ENCODE results near the gene SMAD9. TPM values are rescaled to one million over a fixed set of nuclear protein-coding genes. Genes with fewer than 3 reads are reported as not detected.

Gene SMAD9
- 11.5 TPM for total RNA-seq

DNA sequence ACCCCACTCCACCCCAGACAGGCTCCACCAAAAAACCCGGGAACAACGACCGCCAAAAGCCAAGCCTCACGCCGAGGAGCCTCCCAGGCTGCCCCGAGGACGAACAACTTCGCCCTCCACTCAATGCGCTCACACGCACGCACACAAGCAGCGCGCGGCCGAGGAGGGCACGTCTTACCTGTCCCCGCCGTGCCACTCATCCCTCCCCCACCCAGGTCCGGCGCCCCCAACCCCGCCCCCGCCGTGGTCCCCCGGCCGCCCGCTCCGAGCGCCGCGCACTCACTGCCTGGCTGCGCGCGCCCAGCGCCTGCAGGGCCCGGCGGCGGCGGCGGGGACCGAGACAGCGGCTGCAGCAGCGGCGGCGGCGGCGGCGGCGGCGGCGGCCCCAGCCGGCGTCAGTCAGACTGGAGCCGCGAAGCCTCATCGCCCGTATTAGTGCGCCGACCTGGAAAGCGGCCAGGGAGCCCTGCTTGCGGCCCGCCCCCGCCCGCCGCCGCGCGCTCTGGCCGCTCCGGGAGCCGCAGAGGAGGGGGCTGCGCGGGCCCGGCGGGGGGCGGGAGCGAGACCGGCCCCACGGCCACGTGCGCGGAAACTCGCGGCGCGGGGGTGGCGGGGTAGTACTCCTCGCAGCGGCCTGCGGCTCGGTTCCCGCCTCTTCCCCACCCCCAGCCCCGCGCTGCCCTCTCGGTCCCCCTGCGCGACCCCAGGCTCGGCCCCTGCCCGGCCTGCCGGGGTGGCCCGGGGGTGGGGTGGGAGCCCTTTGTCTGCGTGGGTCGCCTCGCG, at the start of gene SMAD9:
Gene SMAD9 (minus strand): TSS at position 406 of the 783 bp plus-strand sequence. CDS start 40,549 bp downstream, outside the sequence.
- Histone ChIP-seq H3K9me3 (ENCODE audit: control insufficient read depth in 3 of 3, low read length in 3 of 3) (no peaks in the 10 kb centered on the region), H3K4me3 (ENCODE audit: low read length in 3 of 3) (peak within 1 kb of the TSS; percentile 75 to 84 (median 75)), H3K9ac (ENCODE audit: low read depth in 1 of 3, low read length in 3 of 3) (peak within 1 kb of the TSS; percentile 72 to 81 (median 77)), H3K27me3 (ENCODE audit: control insufficient read depth in 3 of 3, insufficient read depth in 3 of 3, low read length in 3 of 3) (no peaks in the 10 kb centered on the region), H3K36me3 (ENCODE audit: control insufficient read depth in 3 of 3, insufficient read depth in 3 of 3, low read length in 3 of 3) (no peaks in the 10 kb centered on the region), H3K27ac (ENCODE audit: low read depth, low read length) (peak within 1 kb of the TSS; percentile 39), H3K4me1 (ENCODE audit: control insufficient read depth in 3 of 3, insufficient read depth in 3 of 3, low read length in 3 of 3) (peaks cover 5 to 22% (median 10%) of the 10 kb centered on the region in 3 donors)

- no peak overlapping the region for H3K9ac ChIP-seq (ENCODE audit: low read depth in 1 of 3, low read length in 3 of 3)
- no peaks in the 10 kb centered on the region for H3K9me3 ChIP-seq (ENCODE audit: control insufficient read depth in 3 of 3, low read length in 3 of 3)
- peaks cover 15 to 39% (median 36%) of the 10 kb centered on the region in 3 donors for H3K36me3 ChIP-seq (ENCODE audit: control insufficient read depth in 3 of 3, insufficient read depth in 3 of 3, low read length in 3 of 3)
- H3K4me3 ChIP-seq (ENCODE audit: low read length in 3 of 3), result no peak overlapping the region
- H3K4me1 ChIP-seq (ENCODE audit: control insufficient read depth in 3 of 3, insufficient read depth in 3 of 3, low read length in 3 of 3), result no peaks in the 10 kb centered on the region
- no peaks in the 10 kb centered on the region for H3K27me3 ChIP-seq (ENCODE audit: control insufficient read depth in 3 of 3, insufficient read depth in 3 of 3, low read length in 3 of 3)
- H3K27ac ChIP-seq (ENCODE audit: low read depth, low read length), result no peak overlapping the region
These were observed 46.4 kb upstream of the SMAD9 start for GRCh38 chr13:36966404-36966803.

DNA sequence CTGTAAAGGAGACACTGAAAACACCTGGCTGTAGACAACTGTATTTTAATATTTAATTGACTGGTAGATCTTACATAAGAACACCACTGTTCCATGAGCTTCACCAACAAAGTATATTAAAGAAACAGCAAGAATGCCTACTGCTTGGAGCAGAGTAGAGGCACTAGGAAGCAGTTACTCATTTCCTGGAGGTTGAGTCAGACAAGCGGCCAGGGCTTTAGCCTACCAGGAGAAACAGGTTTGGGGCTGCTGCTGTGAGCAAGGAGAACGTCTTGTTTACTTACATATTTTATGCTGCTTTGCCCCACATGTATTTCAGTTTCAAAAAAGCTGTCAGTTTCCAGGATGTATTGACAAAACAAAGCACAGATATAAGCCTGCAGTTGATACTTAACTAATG, 45.7 kb upstream of the SMAD9 start:
- Histone ChIP-seq H3K9ac (ENCODE audit: low read depth in 1 of 3, low read length in 3 of 3) (no peak overlapping the region), H3K36me3 (ENCODE audit: control insufficient read depth in 3 of 3, insufficient read depth in 3 of 3, low read length in 3 of 3) (peaks cover 11 to 37% (median 37%) of the 10 kb centered on the region in 3 donors), H3K9me3 (ENCODE audit: control insufficient read depth in 3 of 3, low read length in 3 of 3) (no peaks in the 10 kb centered on the region), H3K27ac (ENCODE audit: low read depth, low read length) (no peak overlapping the region), H3K27me3 (ENCODE audit: control insufficient read depth in 3 of 3, insufficient read depth in 3 of 3, low read length in 3 of 3) (no peaks in the 10 kb centered on the region), H3K4me1 (ENCODE audit: control insufficient read depth in 3 of 3, insufficient read depth in 3 of 3, low read length in 3 of 3) (no peaks in the 10 kb centered on the region), H3K4me3 (ENCODE audit: low read length in 3 of 3) (no peak overlapping the region)

DNA sequence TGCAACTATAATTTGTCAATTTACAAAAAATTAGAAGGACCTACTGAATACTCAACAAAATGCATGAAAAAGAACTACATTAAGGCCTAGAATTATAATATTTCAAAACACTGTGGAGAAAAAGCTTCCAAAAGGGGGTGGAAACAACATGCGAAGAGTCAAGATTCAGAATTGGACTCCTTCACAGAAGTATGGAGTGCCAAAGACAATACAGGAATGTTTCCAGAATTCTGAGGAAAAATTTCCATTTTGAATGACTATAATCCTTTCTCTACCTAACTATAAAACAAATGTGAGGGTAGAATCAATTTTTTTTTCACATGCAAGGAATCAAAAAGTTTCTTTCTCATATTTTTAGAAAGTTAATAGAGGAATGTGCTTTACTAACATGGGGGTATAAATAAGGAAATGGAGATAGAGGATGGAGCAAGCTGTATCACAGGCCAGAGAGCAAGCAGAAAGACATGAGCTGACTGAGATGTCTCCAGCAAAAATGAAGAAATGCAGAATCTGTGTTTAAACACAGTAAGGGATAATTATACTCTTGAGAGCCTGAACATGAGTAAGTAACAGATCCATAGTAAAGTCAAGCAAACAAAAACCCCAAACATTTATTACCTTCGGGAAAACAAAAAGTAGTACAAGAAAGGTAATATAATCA, 39.5 kb upstream of the SMAD9 start:
- Histone ChIP-seq H3K4me3 (ENCODE audit: low read length in 3 of 3) (no peak overlapping the region), H3K9ac (ENCODE audit: low read depth in 1 of 3, low read length in 3 of 3) (no peak overlapping the region), H3K9me3 (ENCODE audit: control insufficient read depth in 3 of 3, low read length in 3 of 3) (no peaks in the 10 kb centered on the region), H3K27me3 (ENCODE audit: control insufficient read depth in 3 of 3, insufficient read depth in 3 of 3, low read length in 3 of 3) (no peaks in the 10 kb centered on the region), H3K27ac (ENCODE audit: low read depth, low read length) (no peak overlapping the region), H3K4me1 (ENCODE audit: control insufficient read depth in 3 of 3, insufficient read depth in 3 of 3, low read length in 3 of 3) (no peaks in the 10 kb centered on the region), H3K36me3 (ENCODE audit: control insufficient read depth in 3 of 3, insufficient read depth in 3 of 3, low read length in 3 of 3) (peaks cover 6 to 26% (median 26%) of the 10 kb centered on the region in 3 donors)

- Histone ChIP-seq H3K4me1 (ENCODE audit: control insufficient read depth in 3 of 3, insufficient read depth in 3 of 3, low read length in 3 of 3) (no peaks in the 10 kb centered on the region), H3K9me3 (ENCODE audit: control insufficient read depth in 3 of 3, low read length in 3 of 3) (no peaks in the 10 kb centered on the region), H3K27ac (ENCODE audit: low read depth, low read length) (no peak overlapping the region), H3K27me3 (ENCODE audit: control insufficient read depth in 3 of 3, insufficient read depth in 3 of 3, low read length in 3 of 3) (no peaks in the 10 kb centered on the region), H3K36me3 (ENCODE audit: control insufficient read depth in 3 of 3, insufficient read depth in 3 of 3, low read length in 3 of 3) (peaks cover 3 to 27% (median 19%) of the 10 kb centered on the region in 3 donors), H3K4me3 (ENCODE audit: low read length in 3 of 3) (no peak overlapping the region), H3K9ac (ENCODE audit: low read depth in 1 of 3, low read length in 3 of 3) (no peak overlapping the region)
These were observed 34.5 kb upstream of the SMAD9 start for GRCh38 chr13:36954542-36954941.

DNA sequence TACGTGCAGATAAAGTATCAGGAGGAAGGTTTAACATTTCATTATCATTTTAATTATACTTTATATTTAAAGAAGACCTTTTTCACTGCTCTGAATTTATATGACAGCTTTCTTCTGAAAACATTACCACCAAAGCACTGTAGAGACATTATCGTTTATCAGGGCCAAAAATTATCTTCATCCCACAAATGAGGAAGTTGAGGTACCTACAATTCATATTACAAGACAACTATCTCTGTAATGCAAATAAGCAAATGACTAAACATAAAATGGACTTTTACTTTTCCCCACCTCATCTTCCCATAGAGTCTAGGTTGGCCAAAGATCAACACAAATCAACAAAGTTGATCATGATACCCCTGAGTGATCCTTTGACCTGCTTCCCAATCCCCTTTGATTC, 30.9 kb upstream of the SMAD9 start:
- no peaks in the 10 kb centered on the region for H3K4me1 ChIP-seq (ENCODE audit: control insufficient read depth in 3 of 3, insufficient read depth in 3 of 3, low read length in 3 of 3)
- no peak overlapping the region for H3K4me3 ChIP-seq (ENCODE audit: low read length in 3 of 3)
- peaks cover 3 to 25% (median 15%) of the 10 kb centered on the region in 3 donors for H3K36me3 ChIP-seq (ENCODE audit: control insufficient read depth in 3 of 3, insufficient read depth in 3 of 3, low read length in 3 of 3)
- H3K9me3 ChIP-seq (ENCODE audit: control insufficient read depth in 3 of 3, low read length in 3 of 3), result no peaks in the 10 kb centered on the region
- no peak overlapping the region for H3K27ac ChIP-seq (ENCODE audit: low read depth, low read length)
- H3K9ac ChIP-seq (ENCODE audit: low read depth in 1 of 3, low read length in 3 of 3), result no peak overlapping the region
- H3K27me3 ChIP-seq (ENCODE audit: control insufficient read depth in 3 of 3, insufficient read depth in 3 of 3, low read length in 3 of 3), result no peaks in the 10 kb centered on the region

GRCh38 chr13:36950330-36950729, 30.3 kb upstream of the SMAD9 start:
- H3K27ac ChIP-seq (ENCODE audit: low read depth, low read length), result no peak overlapping the region
- no peaks in the 10 kb centered on the region for H3K27me3 ChIP-seq (ENCODE audit: control insufficient read depth in 3 of 3, insufficient read depth in 3 of 3, low read length in 3 of 3)
- H3K4me1 ChIP-seq (ENCODE audit: control insufficient read depth in 3 of 3, insufficient read depth in 3 of 3, low read length in 3 of 3), result no peaks in the 10 kb centered on the region
- H3K9ac ChIP-seq (ENCODE audit: low read depth in 1 of 3, low read length in 3 of 3), result no peak overlapping the region
- H3K36me3 ChIP-seq (ENCODE audit: control insufficient read depth in 3 of 3, insufficient read depth in 3 of 3, low read length in 3 of 3), result peaks cover 3 to 25% (median 15%) of the 10 kb centered on the region in 3 donors
- H3K4me3 ChIP-seq (ENCODE audit: low read length in 3 of 3), result no peak overlapping the region
- no peaks in the 10 kb centered on the region for H3K9me3 ChIP-seq (ENCODE audit: control insufficient read depth in 3 of 3, low read length in 3 of 3)

GRCh38 chr13:36945078-36945477, 25.0 kb upstream of the SMAD9 start:
- H3K9me3 ChIP-seq (ENCODE audit: control insufficient read depth in 3 of 3, low read length in 3 of 3), result no peaks in the 10 kb centered on the region
- no peaks in the 10 kb centered on the region for H3K4me1 ChIP-seq (ENCODE audit: control insufficient read depth in 3 of 3, insufficient read depth in 3 of 3, low read length in 3 of 3)
- no peak overlapping the region for H3K27ac ChIP-seq (ENCODE audit: low read depth, low read length)
- H3K27me3 ChIP-seq (ENCODE audit: control insufficient read depth in 3 of 3, insufficient read depth in 3 of 3, low read length in 3 of 3), result no peaks in the 10 kb centered on the region
- peaks cover 0 to 5% (median 0%) of the 10 kb centered on the region in 3 donors for H3K36me3 ChIP-seq (ENCODE audit: control insufficient read depth in 3 of 3, insufficient read depth in 3 of 3, low read length in 3 of 3)
- H3K4me3 ChIP-seq (ENCODE audit: low read length in 3 of 3), result no peak overlapping the region
- H3K9ac ChIP-seq (ENCODE audit: low read depth in 1 of 3, low read length in 3 of 3), result no peak overlapping the region

DNA sequence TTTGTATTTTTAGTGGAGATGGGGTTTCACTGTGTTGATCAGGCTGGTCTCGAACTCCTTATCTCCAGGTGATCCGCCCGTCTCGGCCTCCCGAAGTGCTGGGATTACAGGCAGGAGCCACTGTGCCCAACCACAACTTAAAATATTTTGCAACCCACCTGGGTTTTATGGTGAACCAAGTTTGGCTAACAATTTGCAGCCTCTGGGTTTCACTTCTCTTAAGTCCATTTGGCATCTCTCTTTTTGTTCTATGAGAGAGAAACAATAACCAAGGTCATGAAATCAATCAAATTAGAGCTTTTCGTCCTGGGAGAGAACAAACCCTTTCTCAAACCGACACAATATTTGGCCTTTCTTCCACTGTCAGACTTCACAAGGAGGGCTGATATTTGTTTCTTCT, 5.6 kb upstream of the SMAD9 start:
- Histone ChIP-seq H3K4me3 (ENCODE audit: low read length in 3 of 3) (no peak overlapping the region), H3K27ac (ENCODE audit: low read depth, low read length) (no peak overlapping the region), H3K9ac (ENCODE audit: low read depth in 1 of 3, low read length in 3 of 3) (no peak overlapping the region), H3K4me1 (ENCODE audit: control insufficient read depth in 3 of 3, insufficient read depth in 3 of 3, low read length in 3 of 3) (peaks cover 0 to 1% (median 0%) of the 10 kb centered on the region in 3 donors), H3K27me3 (ENCODE audit: control insufficient read depth in 3 of 3, insufficient read depth in 3 of 3, low read length in 3 of 3) (no peaks in the 10 kb centered on the region), H3K9me3 (ENCODE audit: control insufficient read depth in 3 of 3, low read length in 3 of 3) (no peaks in the 10 kb centered on the region), H3K36me3 (ENCODE audit: control insufficient read depth in 3 of 3, insufficient read depth in 3 of 3, low read length in 3 of 3) (no peaks in the 10 kb centered on the region)

DNA sequence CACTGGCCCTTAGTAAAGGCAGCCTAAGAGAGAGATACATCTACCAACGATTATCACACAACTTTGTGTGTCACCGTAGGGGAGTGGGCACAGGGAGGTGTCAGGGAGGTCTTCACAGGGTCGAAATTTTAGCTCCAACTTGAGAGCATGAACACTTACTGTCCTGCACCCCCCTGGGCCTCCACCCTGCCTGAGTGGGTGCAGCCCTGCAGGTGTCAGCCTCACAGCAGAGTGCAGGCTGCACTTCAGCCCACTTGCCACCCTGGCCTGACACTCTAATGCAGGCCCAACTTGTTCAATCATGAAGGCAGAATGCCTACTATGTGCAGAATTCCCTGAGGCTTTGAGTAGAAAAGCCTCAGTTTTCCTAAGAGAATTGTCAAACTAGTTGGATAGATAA, 4.0 kb upstream of the SMAD9 start:
- Histone ChIP-seq H3K27me3 (ENCODE audit: control insufficient read depth in 3 of 3, insufficient read depth in 3 of 3, low read length in 3 of 3) (no peaks in the 10 kb centered on the region), H3K4me1 (ENCODE audit: control insufficient read depth in 3 of 3, insufficient read depth in 3 of 3, low read length in 3 of 3) (peaks cover 0 to 3% (median 3%) of the 10 kb centered on the region in 3 donors), H3K9me3 (ENCODE audit: control insufficient read depth in 3 of 3, low read length in 3 of 3) (no peaks in the 10 kb centered on the region), H3K4me3 (ENCODE audit: low read length in 3 of 3) (no peak overlapping the region), H3K9ac (ENCODE audit: low read depth in 1 of 3, low read length in 3 of 3) (no peak overlapping the region), H3K36me3 (ENCODE audit: control insufficient read depth in 3 of 3, insufficient read depth in 3 of 3, low read length in 3 of 3) (no peaks in the 10 kb centered on the region), H3K27ac (ENCODE audit: low read depth, low read length) (no peak overlapping the region)
